ENCODE measurements around the gene PIK3R1.

PIK3R1 gene

DNA sequence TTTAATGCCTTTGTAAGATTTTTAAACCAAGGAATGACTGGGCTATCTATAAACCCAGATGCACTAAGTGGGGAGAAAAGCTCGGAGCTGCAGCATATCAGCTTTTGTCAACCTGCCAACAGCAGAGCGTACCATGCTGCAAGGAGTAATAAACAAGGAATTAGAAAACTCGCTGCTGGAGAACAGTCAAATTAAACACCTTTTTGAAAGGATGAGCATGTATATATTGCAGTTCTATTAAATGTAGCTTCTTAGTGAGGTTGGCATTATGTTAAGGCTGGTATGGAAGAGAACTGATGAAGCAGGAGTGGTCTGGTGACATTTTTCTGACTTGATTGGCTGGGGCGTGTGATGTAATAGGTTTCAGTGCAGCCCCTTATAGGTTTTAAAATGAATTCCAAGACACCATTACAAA, 74.7 kb downstream of the PIK3R1 start:
- Histone ChIP-seq H3K9me3 (ENCODE audit: control insufficient read depth, insufficient read depth, low read length) (no peaks in the 10 kb centered on the region), H3K4me1 (ENCODE audit: control insufficient read depth, insufficient read depth, low read length) (peaks cover 3% of the 10 kb centered on the region; the same call in 1 of the 2 replicates), H3K27ac (ENCODE audit: low read length) (no peak overlapping the region), H3K36me3 (ENCODE audit: control insufficient read depth, insufficient read depth, low read length) (no peaks in the 10 kb centered on the region), H3K27me3 (ENCODE audit: control insufficient read depth, insufficient read depth, low read length) (no peaks in the 10 kb centered on the region), H3K4me3 (ENCODE audit: low read length) (no peak overlapping the region)
- DNase-seq (ENCODE audit: low read depth, low spot score), result no peak
- WGBS (ENCODE audit: insufficient coverage, insufficient read length), result no CpG with 5 or more reads among the region's 4 CpGs

DNA sequence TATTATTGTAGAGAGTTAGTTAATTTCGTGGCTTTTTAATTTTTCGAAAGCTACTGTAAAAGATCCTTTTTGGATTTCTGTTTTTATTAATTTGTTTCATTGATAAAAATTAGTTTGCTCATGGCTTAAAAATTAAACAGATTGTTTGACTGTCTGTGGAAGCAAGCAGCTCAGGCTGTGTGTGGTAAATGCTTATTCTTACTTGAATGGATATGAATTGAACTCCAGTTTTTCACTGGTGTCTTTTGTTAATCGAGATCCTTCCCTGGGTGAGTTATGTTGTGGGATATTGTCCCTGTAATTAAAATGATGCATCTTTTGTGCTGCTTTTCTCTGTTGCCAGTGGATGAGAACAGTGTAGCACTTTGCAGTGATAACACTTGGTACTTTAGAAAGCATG, 75.3 kb downstream of the PIK3R1 start:
- no peak for DNase-seq (ENCODE audit: low read depth, low spot score)
- Histone ChIP-seq H3K27me3 (ENCODE audit: control insufficient read depth, insufficient read depth, low read length) (no peaks in the 10 kb centered on the region), H3K36me3 (ENCODE audit: control insufficient read depth, insufficient read depth, low read length) (peaks cover 1% of the 10 kb centered on the region; the same call in 1 of the 2 replicates), H3K4me1 (ENCODE audit: control insufficient read depth, insufficient read depth, low read length) (peaks cover 3% of the 10 kb centered on the region; the same call in 1 of the 2 replicates), H3K4me3 (ENCODE audit: low read length) (no peak overlapping the region), H3K9me3 (ENCODE audit: control insufficient read depth, insufficient read depth, low read length) (no peaks in the 10 kb centered on the region), H3K27ac (ENCODE audit: low read length) (no peak overlapping the region)
- WGBS (ENCODE audit: insufficient coverage, insufficient read length), result no CpG with 5 or more reads among the region's 3 CpGs

DNA sequence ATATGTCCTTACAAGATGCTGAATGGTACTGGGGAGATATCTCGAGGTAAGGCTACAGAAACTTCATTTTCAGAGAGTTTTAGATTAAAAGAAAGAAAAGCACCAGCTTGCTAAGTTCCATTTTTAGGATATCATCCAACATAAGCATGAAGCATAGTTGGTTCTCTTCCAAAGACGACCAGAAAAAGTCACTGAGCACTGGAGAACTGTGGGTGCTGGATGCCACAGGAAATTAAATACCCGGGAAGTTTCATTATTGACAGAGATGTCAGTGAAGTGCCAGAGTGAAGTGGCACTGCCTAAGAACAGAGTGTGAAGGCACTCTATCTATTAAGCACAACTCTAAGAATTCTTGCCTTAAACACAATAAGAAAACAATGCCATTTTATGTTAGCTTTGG, 76.8 kb downstream of the PIK3R1 start:
- Histone ChIP-seq H3K4me1 (ENCODE audit: control insufficient read depth, insufficient read depth, low read length) (peaks cover 3% of the 10 kb centered on the region; the same call in 1 of the 2 replicates), H3K9me3 (ENCODE audit: control insufficient read depth, insufficient read depth, low read length) (no peaks in the 10 kb centered on the region), H3K27me3 (ENCODE audit: control insufficient read depth, insufficient read depth, low read length) (no peaks in the 10 kb centered on the region), H3K4me3 (ENCODE audit: low read length) (no peak overlapping the region), H3K36me3 (ENCODE audit: control insufficient read depth, insufficient read depth, low read length) (peaks cover 4% of the 10 kb centered on the region; the same call in 1 of the 2 replicates), H3K27ac (ENCODE audit: low read length) (no peak overlapping the region)
- WGBS (ENCODE audit: insufficient coverage, insufficient read length), result no CpG with 5 or more reads among the region's 3 CpGs
- no peak for DNase-seq (ENCODE audit: low read depth, low spot score)

DNA sequence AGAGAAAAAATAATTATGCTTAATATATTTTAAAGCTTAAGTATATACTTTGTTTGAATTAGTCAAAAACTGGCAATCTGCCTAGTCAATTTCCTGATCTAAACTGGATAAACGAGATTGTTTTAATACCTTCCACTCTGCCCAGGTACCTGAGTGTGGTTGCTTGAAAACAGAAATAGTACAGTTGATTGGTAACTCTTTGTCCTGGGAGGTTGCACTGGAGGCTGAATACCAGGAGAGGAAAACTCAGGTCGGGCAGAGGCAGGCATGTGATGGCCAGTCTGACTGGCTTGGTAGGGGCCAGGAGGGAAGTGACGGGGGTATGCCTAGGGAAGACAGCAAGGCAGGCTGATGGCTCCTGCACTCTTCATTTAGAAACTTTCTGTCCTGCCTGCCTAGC, 80.2 kb downstream of the PIK3R1 start:
- Histone ChIP-seq H3K9me3 (ENCODE audit: control insufficient read depth, insufficient read depth, low read length) (no peaks in the 10 kb centered on the region), H3K36me3 (ENCODE audit: control insufficient read depth, insufficient read depth, low read length) (peaks cover 4% of the 10 kb centered on the region; the same call in 1 of the 2 replicates), H3K4me3 (ENCODE audit: low read length) (no peak overlapping the region), H3K27ac (ENCODE audit: low read length) (no peak overlapping the region), H3K4me1 (ENCODE audit: control insufficient read depth, insufficient read depth, low read length) (no peaks in the 10 kb centered on the region), H3K27me3 (ENCODE audit: control insufficient read depth, insufficient read depth, low read length) (no peaks in the 10 kb centered on the region)
- no peak for DNase-seq (ENCODE audit: low read depth, low spot score)
- WGBS (ENCODE audit: insufficient coverage, insufficient read length), result no CpG with 5 or more reads among the region's 3 CpGs

DNA sequence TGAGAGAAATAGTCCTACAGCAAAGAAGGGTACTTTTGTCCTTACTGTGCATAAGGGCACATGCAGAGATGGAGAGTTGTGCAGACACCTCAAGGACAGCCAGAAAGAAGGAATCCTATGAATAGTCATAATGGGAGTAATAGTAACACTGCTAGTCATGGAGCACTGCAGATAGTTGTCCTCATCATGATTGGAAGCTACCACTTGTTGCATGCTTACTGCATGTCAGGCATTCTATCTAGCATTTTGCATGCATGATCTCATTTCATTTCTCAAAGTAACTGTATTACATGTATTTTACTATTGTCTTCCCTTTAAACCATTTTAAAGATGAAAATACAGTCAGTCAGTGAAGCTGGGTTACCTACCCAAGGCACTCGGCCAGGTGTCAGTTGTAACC, 81.3 kb downstream of the PIK3R1 start:
- Histone ChIP-seq H3K27me3 (ENCODE audit: control insufficient read depth, insufficient read depth, low read length) (no peaks in the 10 kb centered on the region), H3K4me3 (ENCODE audit: low read length) (no peak overlapping the region), H3K4me1 (ENCODE audit: control insufficient read depth, insufficient read depth, low read length) (no peaks in the 10 kb centered on the region), H3K27ac (ENCODE audit: low read length) (no peak overlapping the region), H3K36me3 (ENCODE audit: control insufficient read depth, insufficient read depth, low read length) (peaks cover 4% of the 10 kb centered on the region; the same call in 1 of the 2 replicates), H3K9me3 (ENCODE audit: control insufficient read depth, insufficient read depth, low read length) (no peaks in the 10 kb centered on the region)
- DNase-seq (ENCODE audit: low read depth, low spot score), result no peak
- no CpG with 5 or more reads among the region's 1 CpG for WGBS (ENCODE audit: insufficient coverage, insufficient read length)

DNA sequence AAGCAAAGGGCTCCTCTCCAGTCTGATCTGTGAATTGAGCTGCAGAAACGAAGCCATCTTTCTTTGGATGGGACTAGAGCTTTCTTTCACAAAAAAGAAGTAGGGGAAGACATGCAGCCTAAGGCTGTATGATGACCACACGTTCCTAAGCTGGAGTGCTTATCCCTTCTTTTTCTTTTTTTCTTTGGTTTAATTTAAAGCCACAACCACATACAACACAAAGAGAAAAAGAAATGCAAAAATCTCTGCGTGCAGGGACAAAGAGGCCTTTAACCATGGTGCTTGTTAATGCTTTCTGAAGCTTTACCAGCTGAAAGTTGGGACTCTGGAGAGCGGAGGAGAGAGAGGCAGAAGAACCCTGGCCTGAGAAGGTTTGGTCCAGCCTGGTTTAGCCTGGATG, 82.1 kb downstream of the PIK3R1 start:
- no peak overlapping the region for H3K4me3 ChIP-seq (ENCODE audit: low read length)
- peaks cover 4% of the 10 kb centered on the region; the same call in 1 of the 2 replicates for H3K36me3 ChIP-seq (ENCODE audit: control insufficient read depth, insufficient read depth, low read length)
- DNase-seq (ENCODE audit: low read depth, low spot score), result no peak
- no peak overlapping the region for H3K27ac ChIP-seq (ENCODE audit: low read length)
- H3K9me3 ChIP-seq (ENCODE audit: control insufficient read depth, insufficient read depth, low read length), result no peaks in the 10 kb centered on the region
- WGBS (ENCODE audit: insufficient coverage, insufficient read length), result no CpG with 5 or more reads among the region's 4 CpGs
- H3K4me1 ChIP-seq (ENCODE audit: control insufficient read depth, insufficient read depth, low read length), result no peaks in the 10 kb centered on the region
- H3K27me3 ChIP-seq (ENCODE audit: control insufficient read depth, insufficient read depth, low read length), result no peaks in the 10 kb centered on the region

DNA sequence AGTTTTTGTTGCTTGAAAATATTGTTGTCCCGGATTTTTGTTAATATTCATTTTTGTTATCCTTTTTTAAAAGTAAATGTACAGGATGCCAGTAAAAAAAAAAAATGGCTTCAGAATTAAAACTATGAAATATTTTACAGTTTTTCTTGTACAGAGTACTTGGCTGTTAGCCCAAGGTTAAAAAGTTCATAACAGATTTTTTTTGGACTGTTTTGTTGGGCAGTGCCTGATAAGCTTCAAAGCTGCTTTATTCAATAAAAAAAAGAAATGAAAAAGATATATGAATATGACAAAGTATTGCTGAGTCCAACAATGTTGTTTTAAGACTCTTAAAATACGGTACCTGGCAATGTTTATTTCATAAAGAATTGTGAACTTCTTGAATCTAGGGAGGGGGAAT, 82.9 kb downstream of the PIK3R1 start:
- Histone ChIP-seq H3K4me1 (ENCODE audit: control insufficient read depth, insufficient read depth, low read length) (no peaks in the 10 kb centered on the region), H3K27ac (ENCODE audit: low read length) (no peak overlapping the region), H3K9me3 (ENCODE audit: control insufficient read depth, insufficient read depth, low read length) (no peaks in the 10 kb centered on the region), H3K27me3 (ENCODE audit: control insufficient read depth, insufficient read depth, low read length) (no peaks in the 10 kb centered on the region), H3K36me3 (ENCODE audit: control insufficient read depth, insufficient read depth, low read length) (peaks cover 4% of the 10 kb centered on the region; the same call in 1 of the 2 replicates), H3K4me3 (ENCODE audit: low read length) (no peak overlapping the region)
- no CpG with 5 or more reads among the region's 2 CpGs for WGBS (ENCODE audit: insufficient coverage, insufficient read length)
- DNase-seq (ENCODE audit: low read depth, low spot score), result no peak

DNA sequence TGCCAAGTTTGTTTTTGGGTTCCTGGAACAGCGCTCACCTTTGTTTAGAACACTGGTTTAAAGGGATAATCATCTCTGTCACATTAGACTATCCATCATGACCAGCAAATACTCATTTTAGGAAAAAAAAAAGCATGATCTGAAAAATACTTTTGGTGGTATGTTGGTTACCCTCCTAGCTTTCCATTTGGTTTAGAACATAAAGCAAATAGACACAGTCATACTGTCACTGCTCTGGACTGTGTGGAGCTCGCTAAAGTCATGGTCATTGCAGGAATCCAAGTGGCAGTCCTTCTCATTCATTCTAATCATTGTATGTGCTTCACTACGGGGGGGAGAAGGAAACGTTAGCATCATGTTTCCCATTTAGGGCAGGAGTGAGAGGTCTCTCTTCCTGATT, 83.5 kb downstream of the PIK3R1 start:
- DNase-seq (ENCODE audit: low read depth, low spot score), result no peak
- no CpG with 5 or more reads among the region's 4 CpGs for WGBS (ENCODE audit: insufficient coverage, insufficient read length)
- H3K9me3 ChIP-seq (ENCODE audit: control insufficient read depth, insufficient read depth, low read length), result no peaks in the 10 kb centered on the region
- no peak overlapping the region for H3K27ac ChIP-seq (ENCODE audit: low read length)
- peaks cover 4% of the 10 kb centered on the region; the same call in 1 of the 2 replicates for H3K36me3 ChIP-seq (ENCODE audit: control insufficient read depth, insufficient read depth, low read length)
- no peaks in the 10 kb centered on the region for H3K4me1 ChIP-seq (ENCODE audit: control insufficient read depth, insufficient read depth, low read length)
- no peak overlapping the region for H3K4me3 ChIP-seq (ENCODE audit: low read length)
- H3K27me3 ChIP-seq (ENCODE audit: control insufficient read depth, insufficient read depth, low read length), result no peaks in the 10 kb centered on the region

DNA sequence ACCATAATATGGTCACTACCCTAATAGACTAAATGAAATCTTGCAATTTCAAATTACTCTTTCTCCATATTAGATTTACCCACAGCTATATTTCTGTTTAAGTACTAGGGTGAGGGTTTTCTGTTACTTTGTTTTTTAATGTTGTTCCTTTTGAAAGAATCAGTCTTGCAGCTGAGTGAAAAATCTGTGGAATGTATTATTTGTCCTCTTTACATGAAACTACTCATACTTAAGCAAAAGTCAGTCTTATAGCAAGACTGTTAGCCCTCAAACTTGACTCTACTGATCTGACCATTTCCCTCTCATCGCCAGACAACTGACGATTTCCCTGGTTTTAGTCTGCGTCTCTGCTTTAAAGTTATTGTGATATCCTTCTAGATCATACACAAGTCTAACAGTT, 84.0 kb downstream of the PIK3R1 start:
- no peaks in the 10 kb centered on the region for H3K4me1 ChIP-seq (ENCODE audit: control insufficient read depth, insufficient read depth, low read length)
- H3K27ac ChIP-seq (ENCODE audit: low read length), result no peak overlapping the region
- H3K36me3 ChIP-seq (ENCODE audit: control insufficient read depth, insufficient read depth, low read length), result peaks cover 4% of the 10 kb centered on the region; the same call in 1 of the 2 replicates
- no peak overlapping the region for H3K4me3 ChIP-seq (ENCODE audit: low read length)
- no peaks in the 10 kb centered on the region for H3K9me3 ChIP-seq (ENCODE audit: control insufficient read depth, insufficient read depth, low read length)
- H3K27me3 ChIP-seq (ENCODE audit: control insufficient read depth, insufficient read depth, low read length), result no peaks in the 10 kb centered on the region
- no peak for DNase-seq (ENCODE audit: low read depth, low spot score)
- no CpG with 5 or more reads among the region's 3 CpGs for WGBS (ENCODE audit: insufficient coverage, insufficient read length)

DNA sequence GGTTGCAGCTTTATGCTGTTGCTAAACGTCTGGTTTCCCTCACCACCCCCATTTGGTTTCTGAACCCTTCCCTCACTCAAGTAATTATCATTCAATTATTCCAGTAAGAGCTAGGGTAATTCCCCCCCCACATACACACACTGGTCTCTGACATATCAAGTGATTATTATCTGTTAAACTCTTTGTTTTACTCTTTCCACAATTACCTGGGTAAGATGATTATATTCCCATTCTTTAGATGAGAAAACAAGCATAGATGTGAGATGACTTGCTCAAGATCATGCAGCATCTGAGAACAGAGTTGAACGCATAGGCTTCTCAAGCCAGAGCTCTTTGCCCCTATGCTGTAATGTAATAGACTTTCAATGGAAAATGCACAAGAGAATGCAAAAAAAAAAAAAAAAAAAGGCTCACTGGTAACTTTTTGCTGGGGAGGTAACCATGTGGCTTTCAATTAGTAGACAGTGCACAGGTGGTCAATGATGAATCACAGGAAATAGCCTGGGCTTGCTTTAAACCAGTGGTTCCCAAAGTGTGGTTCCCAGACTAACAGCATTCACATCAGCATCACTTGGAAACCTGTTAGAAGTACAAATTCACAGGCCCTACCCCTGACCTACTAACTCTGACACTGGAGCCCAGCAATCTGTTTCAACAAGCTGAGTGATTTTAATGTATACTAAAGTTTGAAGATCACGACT, 87.6 kb downstream of the PIK3R1 start:
- WGBS (ENCODE audit: insufficient coverage, insufficient read length), result no CpG with 5 or more reads among the region's 3 CpGs
- no peaks in the 10 kb centered on the region for H3K36me3 ChIP-seq (ENCODE audit: control insufficient read depth, insufficient read depth, low read length)
- no peaks in the 10 kb centered on the region for H3K4me1 ChIP-seq (ENCODE audit: control insufficient read depth, insufficient read depth, low read length)
- no peak for DNase-seq (ENCODE audit: low read depth, low spot score)
- no peak overlapping the region for H3K27ac ChIP-seq (ENCODE audit: low read length)
- H3K9me3 ChIP-seq (ENCODE audit: control insufficient read depth, insufficient read depth, low read length), result no peaks in the 10 kb centered on the region
- H3K4me3 ChIP-seq (ENCODE audit: low read length), result no peak overlapping the region
- no peaks in the 10 kb centered on the region for H3K27me3 ChIP-seq (ENCODE audit: control insufficient read depth, insufficient read depth, low read length)
